HepG2 (cell line): ENCODE measurements around the gene TPSD1. TPM values are rescaled to one million over a fixed set of nuclear protein-coding genes. Genes with fewer than 3 reads are reported as not detected.

Experiments used
- AHDC1 ChIP-seq: sonication (generic); formaldehyde crosslinking; IDR thresholded peaks from 2 replicates; pipeline ENCODE4 v1.5.1; 2020; ENCODE audit warnings: mild to moderate bottlenecking, missing genetic modification reagents, borderline replicate concordance
- DRAP1 ChIP-seq: IDR thresholded peaks from 2 replicates; pipeline ENCODE4 v1.6.1; 2016; ENCODE audit warnings: missing genetic modification reagents, missing compliant biosample characterization
- IRF1 ChIP-seq: sonication (generic); formaldehyde crosslinking; IDR thresholded peaks from 2 replicates; pipeline ENCODE4 v1.4.0; 2020; ENCODE audit warnings: low read depth, mild to moderate bottlenecking, missing genetic modification reagents
- MED1 ChIP-seq: sonication (generic); formaldehyde crosslinking; IDR thresholded peaks from 2 replicates; pipeline ENCODE4 v1.4.0; 2020; ENCODE audit warnings: missing genetic modification reagents
- NFAT5 ChIP-seq: sonication (generic); formaldehyde crosslinking; IDR thresholded peaks from 2 replicates; pipeline ENCODE4 v1.4.0; 2020; ENCODE audit warnings: missing genetic modification reagents
- SALL1 ChIP-seq: sonication (generic); formaldehyde crosslinking; IDR thresholded peaks from 2 replicates; pipeline ENCODE4 v1.8.0; 2022; ENCODE audit warnings: mild to moderate bottlenecking, missing genetic modification reagents
- SMYD3 ChIP-seq: sonication (generic); formaldehyde crosslinking; IDR thresholded peaks from 2 replicates; pipeline ENCODE4 v1.8.1; 2023; ENCODE audit warnings: mild to moderate bottlenecking, missing genetic modification reagents
- SNRNP70 ChIP-seq: fragments of 200-400 bp; formaldehyde crosslinking; IDR thresholded peaks from 2 replicates; pipeline ENCODE4 v1.6.1; 2017; ENCODE audit warnings: mild to moderate bottlenecking, low read depth, low read length, moderate library complexity
- TCF7 ChIP-seq: sonication (generic); IDR thresholded peaks from 2 replicates; pipeline ENCODE4 v1.6.1; 2016; ENCODE audit warnings: antibody characterized with exemption, low read depth
- ZBTB20 ChIP-seq: sonication (generic); formaldehyde crosslinking; IDR thresholded peaks from 2 replicates; pipeline ENCODE4 v1.8.1; 2023; ENCODE audit warnings: missing genetic modification reagents, low read depth, mild to moderate bottlenecking, borderline replicate concordance
- ZBTB37 ChIP-seq: sonication (generic); formaldehyde crosslinking; IDR thresholded peaks from 2 replicates; pipeline ENCODE4 v1.4.0; 2020; ENCODE audit warnings: mild to moderate bottlenecking, missing genetic modification reagents
- ZC3H13 ChIP-seq: sonication (generic); formaldehyde crosslinking; IDR thresholded peaks from 2 replicates; pipeline ENCODE4 v1.8.1; 2023; ENCODE audit warnings: mild to moderate bottlenecking, missing genetic modification reagents, moderate library complexity
- ZNF232 ChIP-seq: sonication (generic); formaldehyde crosslinking; IDR thresholded peaks from 2 replicates; pipeline ENCODE4 v1.4.0; 2020; ENCODE audit warnings: missing genetic modification reagents, borderline replicate concordance
- ZNF792 ChIP-seq: IDR thresholded peaks from 2 replicates; pipeline ENCODE4 v1.6.1; 2016
- polyA plus RNA-seq, 8 experiments: library from polyadenylated mRNA; depleted of rRNA in 3 of 8; stranded (reverse) in 7 of 8; unstranded in 1 of 8; fragments of >200 nt; fragmentation: Illumina TruSeq in 4 of 8; extraction: Trizol in 4 of 8; gene quantifications; 2 replicates each; pipeline versions ENCODE4 v1.2.1 to v1.2.3, GENCODE V29; 2011 to 2016; ENCODE audit warnings: low read depth in 4 of 8, missing spikeins in 1 of 8, mixed read lengths in 1 of 8; ENCODE audit not compliant: insufficient read depth in 1 of 8
- total RNA-seq, 5 experiments: library from RNA; depleted of rRNA; stranded (reverse); fragments of >200 nt; fragmentation: Illumina TruSeq; extraction: Trizol; gene quantifications; 2 replicates each; pipeline ENCODE4 v1.2.3, GENCODE V29; 2016; ENCODE audit warnings: low read depth in 1 of 5

The TPSD1 gene
- total and polyA plus RNA-seq, 2 of the 13 experiments (the other 11 are each of a cell fraction or from before 2014, with no cell fraction given), result not detected

- TF ChIP-seq ZBTB20 (no peak), DRAP1 (CRISPR knock-in tag) (no peak), TCF7 (no peak), AHDC1 (CRISPR knock-in tag) (no peak), ZC3H13 (CRISPR knock-in tag) (no peak), IRF1 (CRISPR knock-in tag) (no peak), ZBTB37 (CRISPR knock-in tag) (no peak), ZNF792 (CRISPR knock-in tag) (no peak), ZNF232 (CRISPR knock-in tag) (no peak), SMYD3 (CRISPR knock-in tag) (no peak), NFAT5 (CRISPR knock-in tag) (no peak), MED1 (CRISPR knock-in tag) (no peak), SNRNP70 (no peak), SALL1 (CRISPR knock-in tag) (no peak)
These were observed 52.4 kb downstream of the TPSD1 start (continued) for GRCh38 chr16:1308036-1308976.
